GM18867 (cell line): ENCODE measurements around the gene ELAC1.
"Not testable (repeated sequence)": the region's sequence is repeated elsewhere in the genome, so short reads cannot be mapped to it uniquely, and the experiment has no call there.

ENCODE experiments used
- ATAC-seq: cut with Tn5 transposase; IDR thresholded peaks from one replicate; pipeline ENCODE4 v1.9.1; 2021; ENCODE audit warnings: mild to moderate bottlenecking, moderate library complexity; ENCODE audit not compliant: unreplicated experiment

ELAC1 gene

GRCh38 chr18:50972404-50972803 is 4.6 kb downstream of the ELAC1 start:
- ATAC-seq = not testable (repeated sequence)

GRCh38 chr18:50973367-50974126 is 5.7 kb downstream of the ELAC1 start:
- no peak for ATAC-seq

GRCh38 chr18:50977037-50977760 is 9.4 kb downstream of the ELAC1 start:
- no peak for ATAC-seq

GRCh38 chr18:50981381-50981780 is 13.5 kb downstream of the ELAC1 start:
- no peak for ATAC-seq

- ATAC-seq = no peak
These were observed 14.4 kb downstream of the ELAC1 start for GRCh38 chr18:50982086-50982801.

- no peak for ATAC-seq
These were observed 15.0 kb downstream of the ELAC1 start for GRCh38 chr18:50982802-50983179.

GRCh38 chr18:50986360-50987087 is 18.7 kb downstream of the ELAC1 start:
- ATAC-seq = no peak

GRCh38 chr18:50987261-50987660 is 19.4 kb downstream of the ELAC1 start:
- ATAC-seq = no peak

- ATAC-seq = no peak
These were observed 21.9 kb downstream of the ELAC1 start for GRCh38 chr18:50989711-50990110.

GRCh38 chr18:50992351-50992762 is 24.5 kb downstream of the ELAC1 start:
- ATAC-seq = no peak

- ATAC-seq = no peak
These were observed 26.2 kb downstream of the ELAC1 start for GRCh38 chr18:50994031-50994430.

- not testable (repeated sequence) for ATAC-seq
These were observed 35.3 kb downstream of the ELAC1 start for GRCh38 chr18:51003174-51003573.

- no peak for ATAC-seq
These were observed 38.4 kb downstream of the ELAC1 start for GRCh38 chr18:51006061-51006818.

- no peak for ATAC-seq
These were observed 39.3 kb downstream of the ELAC1 start for GRCh38 chr18:51006948-51007789.

GRCh38 chr18:51007790-51008139 is 39.9 kb downstream of the ELAC1 start:
- no peak for ATAC-seq

GRCh38 chr18:51009072-51009471 is 41.2 kb downstream of the ELAC1 start:
- ATAC-seq = no peak

- no peak for ATAC-seq
These were observed 42.4 kb downstream of the ELAC1 start for GRCh38 chr18:51010218-51010617.

GRCh38 chr18:51011709-51012108 is 43.9 kb downstream of the ELAC1 start:
- ATAC-seq = no peak

- ATAC-seq = no peak
These were observed 44.6 kb downstream of the ELAC1 start for GRCh38 chr18:51012441-51012840.

GRCh38 chr18:51013259-51013658 is 45.4 kb downstream of the ELAC1 start:
- ATAC-seq = no peak
